MCF 10A (cell line): ENCODE data around the gene FBXW5. TPM values are rescaled to one million over a fixed set of nuclear protein-coding genes. Genes with fewer than 3 reads are reported as not detected.

Source experiments
- BruUV-seq: library from RNA; stranded (reverse); fragments of 400-500 nt; replicated peaks from 2 replicates; lab custom pipeline; 2021; lab: Mats Ljungman, UMichigan
- CTCF ChIA-PET: fragments of 300-600 bp; sonication (Branson Sonifier 250); formaldehyde crosslinking; extraction: SDS; loops from one replicate; lab custom pipeline; 2021; ENCODE audit warnings: antibody characterized with exemption, inconsistent platforms; lab: Yijun Ruan, JAX
- POLR2A ChIA-PET: fragments of 300-600, 350-650 bp; sonication (Branson Sonifier 250); formaldehyde crosslinking; extraction: SDS; loops from one replicate; lab custom pipeline; 2020; ENCODE audit warnings: antibody characterized with exemption, inconsistent platforms; lab: Yijun Ruan, JAX
- DNase-seq: peaks from one replicate; pipeline ENCODE4 v3.0.0-alpha.2; 2018; ENCODE audit not compliant: unreplicated experiment
- H3K27ac Mint-ChIP-seq: one replicate; pipeline ENCODE4 v1.8.0; 2022; ENCODE audit warnings: mild to moderate bottlenecking, low read depth, mixed read lengths; ENCODE audit not compliant: unreplicated experiment
- H3K27me3 Mint-ChIP-seq: one replicate; pipeline ENCODE4 v1.8.0; 2022; ENCODE audit warnings: mixed read lengths; ENCODE audit not compliant: insufficient read depth, unreplicated experiment
- H3K36me3 Mint-ChIP-seq: one replicate; pipeline ENCODE4 v1.8.0; 2022; ENCODE audit warnings: mild to moderate bottlenecking, moderate library complexity, mixed read lengths; ENCODE audit not compliant: insufficient read depth, unreplicated experiment
- H3K4me1 Mint-ChIP-seq: one replicate; pipeline ENCODE4 v1.8.0; 2022; ENCODE audit warnings: mixed read lengths; ENCODE audit not compliant: insufficient read depth, unreplicated experiment
- H3K4me3 Mint-ChIP-seq: one replicate; pipeline ENCODE4 v1.8.0; 2022; ENCODE audit warnings: mild to moderate bottlenecking, moderate library complexity, mixed read lengths; ENCODE audit not compliant: unreplicated experiment
- H3K9me3 Mint-ChIP-seq: one replicate; pipeline ENCODE4 v1.8.0; 2022; ENCODE audit warnings: mixed read lengths; ENCODE audit not compliant: unreplicated experiment
- CTCF ChIP-seq: fragments of 200-600 bp; IDR thresholded peaks from one replicate; pipeline ENCODE4 v1.8.0; 2022; ENCODE audit warnings: antibody characterized with exemption, mild to moderate bottlenecking; ENCODE audit not compliant: unreplicated experiment
- intact Hi-C: fragments of 100-400 bp; cut with micrococcal nuclease; formaldehyde crosslinking; loops from 2 replicates; pipeline ENCODE4 v1.14.1; 2022
- total RNA-seq: library from RNA; stranded (reverse); gene quantifications from 2 replicates; pipeline ENCODE4 v1.2.3, GENCODE V29; 2022

FBXW5 gene
- total RNA-seq, 1 experiment from 2014 or later = 100 TPM

DNA sequence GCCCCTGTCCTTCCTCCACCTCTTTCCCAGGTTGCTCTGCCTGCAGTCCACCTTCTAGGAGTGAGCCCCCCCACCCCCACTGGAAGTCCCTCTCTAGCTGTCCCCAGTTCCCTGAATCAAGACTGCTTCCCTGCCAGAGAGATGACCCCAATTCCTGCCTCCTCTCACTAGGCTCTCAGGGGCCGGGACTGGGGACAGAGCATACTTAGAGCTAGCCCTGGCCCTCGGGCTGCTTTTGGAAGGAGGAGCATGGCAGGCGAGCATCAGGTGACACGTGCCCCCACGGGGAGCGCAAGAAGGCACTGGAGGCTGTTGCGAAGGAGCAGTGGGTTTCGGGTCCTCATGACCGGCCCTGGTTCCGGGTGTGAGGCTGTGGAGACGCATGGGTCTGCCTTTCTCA lies 48.5 kb downstream of the FBXW5 start:
- no TSS peak for BruUV-seq
- Mint-ChIP-seq H3K4me1 (peaks cover 8% of the 10 kb centered on the region), H3K4me3 (no peak overlapping the region), H3K27ac (no peak overlapping the region), H3K36me3 (peaks cover 47% of the 10 kb centered on the region), H3K27me3 (no peaks in the 10 kb centered on the region), H3K9me3 (no peaks in the 10 kb centered on the region)
- TF ChIP-seq CTCF = no peak
- CTCF ChIA-PET = interaction anchor here (0.5 kb wide), 1 partner anchor 136 kb away, joined by 4 read pairs; the partner anchor contains the start of gene FUT7
- POLR2A ChIA-PET = no interaction called here
- no peak for DNase-seq
- intact Hi-C loops = no loop called here

- no peak for TF ChIP-seq CTCF
- H3K9me3 Mint-ChIP-seq = no peaks in the 10 kb centered on the region
- peaks cover 6% of the 10 kb centered on the region for H3K4me1 Mint-ChIP-seq
- H3K4me3 Mint-ChIP-seq = no peak overlapping the region
- peaks cover 20% of the 10 kb centered on the region for H3K36me3 Mint-ChIP-seq
- no TSS peak for BruUV-seq
- intact Hi-C loops = no loop called here
- no peak for DNase-seq
- no peaks in the 10 kb centered on the region for H3K27me3 Mint-ChIP-seq
- CTCF ChIA-PET = interaction anchor here (0.7 kb wide), 1 partner anchor 146 kb away, joined by 3 read pairs; no protein-coding TSS in a partner anchor
- H3K27ac Mint-ChIP-seq = no peak overlapping the region
- POLR2A ChIA-PET = no interaction called here
Observed at GRCh38 chr9:136890661-136891060, 53.9 kb downstream of the FBXW5 start.

Other genes with a start within 250 kb of the FBXW5 start
- not detected in 2 replicates for gene DIPK1B, start 232.2 kb downstream of the FBXW5 start, total RNA-seq
- gene LCN10, start 201.8 kb downstream of the FBXW5 start, total RNA-seq = not detected in 2 replicates
- not detected in 2 replicates for gene LCN6, start 196.2 kb downstream of the FBXW5 start, total RNA-seq
- not detected in 2 replicates for gene LCN8, start 186.5 kb downstream of the FBXW5 start, total RNA-seq
- gene LCN15, start 180.2 kb downstream of the FBXW5 start, total RNA-seq = not detected in 2 replicates
- gene TMEM141, start 153.4 kb downstream of the FBXW5 start, total RNA-seq = 56.0 and 70.4 TPM in 2 replicates
- 0.26 and 1.3 TPM in 2 replicates for gene CCDC183, start 148.4 kb downstream of the FBXW5 start, total RNA-seq
- gene RABL6, start 136.8 kb downstream of the FBXW5 start, total RNA-seq = 77.8 and 84.2 TPM in 2 replicates
- 5.6 and 5.7 TPM in 2 replicates for gene AJM1, start 102.3 kb downstream of the FBXW5 start, total RNA-seq
- 173 and 193 TPM in 2 replicates for gene PHPT1, start 95.3 kb downstream of the FBXW5 start, total RNA-seq
- 11.8 and 14.1 TPM in 2 replicates for gene MAMDC4, start 92.4 kb downstream of the FBXW5 start, total RNA-seq
- gene EDF1, start 78.4 kb downstream of the FBXW5 start, total RNA-seq = 480 and 581 TPM in 2 replicates
- gene TRAF2, start 58.2 kb downstream of the FBXW5 start, total RNA-seq = 10.7 and 14.1 TPM in 2 replicates
- 1.0 and 1.1 TPM in 2 replicates for gene C8G, start 505 bp upstream of the FBXW5 start, total RNA-seq
- 0.86 and 1.2 TPM in 2 replicates for gene LCN12, start 7.5 kb upstream of the FBXW5 start, total RNA-seq
- 1.1 and 1.8 TPM in 2 replicates for gene PTGDS, start 32.8 kb upstream of the FBXW5 start, total RNA-seq
- gene LCNL1, start 38.3 kb upstream of the FBXW5 start, total RNA-seq = not detected in 2 replicates
- 43.6 and 57.9 TPM in 2 replicates for gene PAXX, start 47.7 kb upstream of the FBXW5 start, total RNA-seq
- 1.2 and 4.2 TPM in 2 replicates for gene CLIC3, start 51.8 kb upstream of the FBXW5 start, total RNA-seq
- 20.0 and 21.7 TPM in 2 replicates for gene ABCA2, start 83.5 kb upstream of the FBXW5 start, total RNA-seq
- 0.12 TPM in 1 of 2 replicates, not detected in the other for gene FUT7, start 87.3 kb upstream of the FBXW5 start, total RNA-seq
- 161 and 171 TPM in 2 replicates for gene NPDC1, start 101.4 kb upstream of the FBXW5 start, total RNA-seq
- 13.4 and 31.5 TPM in 2 replicates for gene ENTPD2, start 109.3 kb upstream of the FBXW5 start, total RNA-seq
- gene SAPCD2, start 125.8 kb upstream of the FBXW5 start, total RNA-seq = 5.7 and 15.7 TPM in 2 replicates
- 1.0 and 3.7 TPM in 2 replicates for gene UAP1L1, start 132.8 kb upstream of the FBXW5 start, total RNA-seq
- gene MAN1B1, start 142.2 kb upstream of the FBXW5 start, total RNA-seq = 46.5 and 49.1 TPM in 2 replicates
- 139 and 157 TPM in 2 replicates for gene DPP7, start 170.0 kb upstream of the FBXW5 start, total RNA-seq
- 0.61 and 1.4 TPM in 2 replicates for gene GRIN1, start 194.4 kb upstream of the FBXW5 start, total RNA-seq
- not detected in 2 replicates for gene LRRC26, start 225.3 kb upstream of the FBXW5 start, total RNA-seq
- gene TMEM210, start 227.3 kb upstream of the FBXW5 start, total RNA-seq = not detected in 2 replicates
- 42.1 and 43.6 TPM in 2 replicates for gene ANAPC2, start 243.8 kb upstream of the FBXW5 start, total RNA-seq
- 81.4 and 82.6 TPM in 2 replicates for gene SSNA1, start 243.9 kb upstream of the FBXW5 start, total RNA-seq